Heart left ventricle (tissue), 16 donors: Measurements from ENCODE around the gene CYP39A1. TPM values are rescaled to one million over a fixed set of nuclear protein-coding genes. Genes with fewer than 3 reads are reported as not detected.

Experiments
- ATAC-seq, 4 donors: fragments of 200-7000 bp; cut with Tn5 transposase; one replicate each; pipeline ENCODE4 v1.9.1; 2020 to 2022; ENCODE audit warnings: moderate library complexity in 4 of 4, mild to moderate bottlenecking in 3 of 4, moderate number of reproducible peaks in 1 of 4
- DNase-seq, 5 donors: peaks; one replicate each; pipeline ENCODE4 v3.0.0-alpha.2; 2020
- H3K27ac ChIP-seq, 12 donors: fragments of 200-600 bp; sonication (generic) in 4 of 12; one replicate each; pipeline versions ENCODE4 v1.5.0 to v1.8.0; 2016 to 2022; ENCODE audit warnings: mild to moderate bottlenecking in 2 of 12
- H3K27me3 ChIP-seq, 9 donors: fragments of 200-600 bp; sonication (generic) in 2 of 9; one replicate each; pipeline versions ENCODE4 v1.5.1 to v1.8.0; 2016 to 2022; ENCODE audit warnings: mild to moderate bottlenecking in 3 of 9
- H3K36me3 ChIP-seq, 9 donors: fragments of 200-600 bp; sonication (generic) in 2 of 9; one replicate each; pipeline versions ENCODE4 v1.5.0 to v1.8.0; 2018 to 2022; ENCODE audit warnings: mild to moderate bottlenecking in 2 of 9
- H3K4me1 ChIP-seq, 12 donors: fragments of 200-600 bp; sonication (generic) in 4 of 12; one replicate each; pipeline versions ENCODE4 v1.5.0 to v1.8.0; 2016 to 2022; ENCODE audit warnings: mild to moderate bottlenecking in 3 of 12
- H3K4me3 ChIP-seq, 12 donors: fragments of 200-600 bp; sonication (generic) in 4 of 12; one replicate each; pipeline versions ENCODE4 v1.5.0 to v1.8.0; 2017 to 2022; ENCODE audit warnings: mild to moderate bottlenecking in 9 of 12, moderate library complexity in 4 of 12
- H3K9me3 ChIP-seq, 12 donors: fragments of 200-600 bp; sonication (generic) in 4 of 12; one replicate each; pipeline versions ENCODE4 v1.5.0 to v1.8.0; 2016 to 2022; ENCODE audit warnings: mild to moderate bottlenecking in 1 of 12
- CTCF ChIP-seq, 12 donors: fragments of 200-600 bp; sonication (generic) in 4 of 12; IDR thresholded peaks; one replicate each; pipeline versions ENCODE4 v1.5.0 to v1.8.0; 2018 to 2022; ENCODE audit warnings: antibody characterized with exemption in 12 of 12, mild to moderate bottlenecking in 5 of 12
- POLR2A ChIP-seq, 2 donors: fragments of 450-650 bp; IDR thresholded peaks; one replicate each; pipeline ENCODE4 v1.6.1; 2017; ENCODE audit warnings: antibody characterized with exemption in 2 of 2, mild to moderate bottlenecking in 2 of 2, moderate library complexity in 2 of 2
- WGBS, 4 donors: extraction: QIAGEN DNeasy Blood & Tissue Kit in 2 of 4; methylation state at CpG; one replicate each; pipeline versions ENCODE4 v1.1.5 to v1.1.7; 2013 to 2018; 5-methylcytosine and 5-hydroxymethylcytosine counted together
- intact Hi-C, 10 donors: fragments of 100-400 bp; cut with DNase I; formaldehyde crosslinking; loops; one replicate each; pipeline versions ENCODE4 v1.11.1 to v1.14.2; 2022
- polyA plus RNA-seq, 2 donors: library from polyadenylated mRNA; stranded (reverse); fragments of 200-250 nt; gene quantifications; one replicate each; pipeline ENCODE4 v1.2.3, GENCODE V29; 2013
- total RNA-seq, 9 donors: library from RNA; depleted of rRNA in 2 of 9; stranded (reverse); fragments of >200 nt in 2 of 9; fragmentation: NEBNext Ultra II Directional in 3 of 9; extraction: Animal tissue kit (Norgen Biotek cat#: 25700) in 3 of 9; gene quantifications; one replicate each; pipeline versions ENCODE4 v1.1.0 to v1.2.4, GENCODE V29; 2016 to 2023
- donor health status: ischemic (EF 13 %, LVEDD 7.1; RV severe dilation, severe dysfunction).
- donor health status: healthy with polysubstance abuse.
- donor health status: DM: no; HTN: yes; CAD: no.
- donor health status: DM: no; HTN: no; CAD: no.
- donor health status: ischemic (EF 25% LVEDD 6.9; RV normal size, moderate dysfunction).
- donor health status: ischemic (EF 25% LVEDD 5.7; RV mildly dilated, moderate dysfunction).
- donor health status: healthy.
- donor health status: DM: yes; HTN: yes; CAD: no.
- donor health status: ischemic (EF 35%, LVEDD 5.7; RV mildly dilated, moderate dysfunction).
- donor health status: nonischemic (EF 11% LVEDD 7.7; RV severe dilation, severe dysfunction).
- donor health status: DM: yes; HTN: yes; CAD: no.
- donor health status: PGD.
- donor health status: ischemic (EF 29% LVEDD 5.4; RV normal size, mild dysfunction).
- donor health status: nonischemic (EF 23%, LVEDD 6.1; RV moderate dilation, normal function).

Gene CYP39A1
- total and polyA plus RNA-seq, 11 donors: 2.9 to 10.5 (median 5.2) TPM

- TF ChIP-seq CTCF (IDR thresholded peaks at IDR 0.05) (no peak), POLR2A (IDR thresholded peaks at IDR 0.05) (no peak)
- 69 to 79% (median 73%) methylated on average over 3 of the region's 3 CpGs for WGBS, 4 donors
These were observed 123.5 kb downstream of the CYP39A1 start for GRCh38 chr6:46528961-46529750.

GRCh38 chr6:46526607-46527006 is 126.0 kb downstream of the CYP39A1 start:
- 86 to 90% (median 88%) methylated on average over 2 of the region's 2 CpGs for WGBS, 4 donors

More at GRCh38 chr6:46528961-46529750, 123.5 kb downstream of the CYP39A1 start:
- no peaks in the 10 kb centered on the region for H3K27me3 ChIP-seq
- H3K27ac ChIP-seq: no peak overlapping the region
- DNase-seq (no peak), ATAC-seq (no peak)
- intact Hi-C loops: loop anchor here in 1 of 10 donors (10.0 kb wide), 1 partner anchor 56 kb away; no protein-coding TSS in a partner anchor
- no peak overlapping the region for H3K4me3 ChIP-seq
- no peaks in the 10 kb centered on the region for H3K36me3 ChIP-seq
- no peaks in the 10 kb centered on the region for H3K9me3 ChIP-seq
- peaks cover 0 to 5% (median 0%) of the 10 kb centered on the region in 12 donors for H3K4me1 ChIP-seq

GRCh38 chr6:46525583-46525982 is 127.0 kb downstream of the CYP39A1 start:
- no peak for DNase-seq
- Histone ChIP-seq H3K4me1 (peaks cover 0 to 19% (median 6%) of the 10 kb centered on the region in 12 donors), H3K27me3 (no peaks in the 10 kb centered on the region), H3K36me3 (no peaks in the 10 kb centered on the region), H3K4me3 (no peak overlapping the region), H3K9me3 (no peaks in the 10 kb centered on the region), H3K27ac (no peak overlapping the region)
- TF ChIP-seq POLR2A (IDR thresholded peaks at IDR 0.05) (no peak), CTCF (IDR thresholded peaks at IDR 0.05) (no peak)
- intact Hi-C loops: loop anchor here in 1 of 10 donors (10.0 kb wide), 1 partner anchor 59 kb away; no protein-coding TSS in a partner anchor
- no peak for ATAC-seq

More at GRCh38 chr6:46526607-46527006, 126.0 kb downstream of the CYP39A1 start:
- H3K36me3 ChIP-seq: no peaks in the 10 kb centered on the region
- no peak for TF ChIP-seq POLR2A (IDR thresholded peaks at IDR 0.05)
- no peak for TF ChIP-seq CTCF (IDR thresholded peaks at IDR 0.05)
- no peak for ATAC-seq
- no peaks in the 10 kb centered on the region for H3K9me3 ChIP-seq
- no peaks in the 10 kb centered on the region for H3K27me3 ChIP-seq
- H3K4me1 ChIP-seq: peaks cover 0 to 11% (median 0%) of the 10 kb centered on the region in 12 donors
- H3K4me3 ChIP-seq: no peak overlapping the region
- DNase-seq: no peak
- intact Hi-C loops: loop anchor here in 1 of 10 donors (10.0 kb wide), 1 partner anchor 58 kb away; no protein-coding TSS in a partner anchor
- H3K27ac ChIP-seq: no peak overlapping the region

GRCh38 chr6:46521464-46521971 is 131.1 kb downstream of the CYP39A1 start:
- H3K36me3 ChIP-seq: no peaks in the 10 kb centered on the region
- no peak overlapping the region for H3K4me3 ChIP-seq
- TF ChIP-seq POLR2A (IDR thresholded peaks at IDR 0.05) (no peak), CTCF (IDR thresholded peaks at IDR 0.05) (no peak)
- intact Hi-C loops: loop anchor here in 1 of 10 donors (10.0 kb wide), 1 partner anchor 63 kb away; no protein-coding TSS in a partner anchor
- no peaks in the 10 kb centered on the region for H3K9me3 ChIP-seq
- peak overlapping the region; percentile 0 to 78 (median 40) for H3K27ac ChIP-seq
- H3K27me3 ChIP-seq: no peaks in the 10 kb centered on the region
- ATAC-seq: peak; percentile 74 to 92 (median 85)
- DNase-seq: no peak
- peaks cover 0 to 30% (median 11%) of the 10 kb centered on the region in 12 donors for H3K4me1 ChIP-seq
